ENCODE data around the gene FAM110C.
A peak's percentile ranks its signal among the peaks of the same experiment; 100 is the strongest.

FAM110C gene

DNA sequence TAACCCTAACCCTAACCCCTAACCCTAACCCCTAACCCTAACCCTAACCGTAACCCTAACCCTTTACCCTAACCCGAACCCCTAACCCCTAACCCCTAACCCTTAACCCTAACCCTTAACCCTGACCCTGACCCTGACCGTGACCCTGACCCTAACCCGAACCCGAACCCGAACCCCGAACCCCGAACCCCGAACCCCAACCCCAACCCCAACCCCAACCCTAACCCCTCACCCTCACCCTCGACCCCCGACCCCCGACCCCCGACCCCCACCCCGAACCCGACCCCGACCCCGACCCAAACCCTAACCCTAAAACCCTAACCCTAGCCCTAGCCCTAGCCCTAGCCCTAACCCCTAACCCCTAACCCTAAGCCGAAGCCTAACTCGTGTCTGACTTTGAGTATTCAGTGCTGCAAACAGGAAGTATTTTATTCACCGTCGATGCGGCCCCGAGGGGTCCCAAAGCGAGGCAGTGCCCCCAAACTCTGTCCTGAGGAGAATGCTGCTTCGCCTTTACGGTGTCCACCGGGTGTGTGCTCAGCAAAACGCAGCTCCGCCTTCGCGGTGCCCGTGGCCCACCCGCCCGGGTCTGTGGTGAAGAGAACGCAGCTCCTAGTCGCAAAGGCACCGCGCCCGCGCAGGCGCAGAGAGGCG, 36.0 kb downstream of the FAM110C start:
- ATAC-seq: peak; percentile 46
- TF ChIP-seq TCF4 (CRISPR knock-in tag; IDR thresholded peaks at IDR 0.05; ENCODE audit: borderline replicate concordance) (no peak), CREB5 (CRISPR knock-in tag; IDR thresholded peaks at IDR 0.05; ENCODE audit: low read depth) (no peak), POU6F1 (CRISPR knock-in tag; IDR thresholded peaks at IDR 0.05; ENCODE audit: borderline replicate concordance, low read depth) (no peak), SNAI2 (CRISPR knock-in tag; IDR thresholded peaks at IDR 0.05) (no peak)

All from SK-N-SH treated with all-trans-retinoic acid at 6 μM for 48 hours (cell line).